Frontal cortex (tissue), 1 donor: ENCODE measurements around the gene CPED1. TPM values are rescaled to one million over a fixed set of nuclear protein-coding genes. Genes with fewer than 3 reads are reported as not detected.

ENCODE experiments used
- small RNA-seq: library from RNA; depleted of rRNA; stranded (forward); fragments of <200 nt; gene quantifications from one replicate; pipeline ENCODE3, GENCODE V24; 2014
- total RNA-seq: library from RNA; depleted of rRNA; stranded (reverse); fragments of >200 nt; gene quantifications from one replicate; pipeline ENCODE4 v1.2.3, GENCODE V29; 2014

CPED1 gene
- total RNA-seq, 1 donor from 2014 or later: 3.3 TPM

Small RNA genes within 50 kb of the gene (small RNA-seq; reads per million reads assigned to genes)
- gene HMGN1P18: not detected
- not detected for gene RNA5SP240
- gene RNA5SP241: not detected
- not detected for gene RNU6-517P

Other genes with a start within 250 kb of the CPED1 start
- gene TSPAN12, start 130.6 kb upstream of the CPED1 start, total RNA-seq: 5.7 TPM
- gene ING3, start 37.9 kb upstream of the CPED1 start, total RNA-seq: 33.8 TPM